BLaER1 (cell line): ENCODE measurements around the gene CDH23.

Experiments
- H3K27ac ChIP-seq: shearing (Covaris generic); formaldehyde crosslinking; 2 replicates; pipeline ENCODE4 v1.8.1; 2022
- H3K27me3 ChIP-seq: shearing (Covaris generic); formaldehyde crosslinking; 2 replicates; pipeline ENCODE4 v1.8.1; 2022
- H3K36me3 ChIP-seq: shearing (Covaris generic); formaldehyde crosslinking; 2 replicates; pipeline ENCODE4 v1.8.1; 2022
- H3K4me1 ChIP-seq: shearing (Covaris generic); formaldehyde crosslinking; 2 replicates; pipeline ENCODE4 v1.8.1; 2022
- H3K4me2 ChIP-seq: shearing (Covaris generic); formaldehyde crosslinking; 2 replicates; pipeline ENCODE4 v1.8.1; 2022
- H3K4me3 ChIP-seq: shearing (Covaris generic); formaldehyde crosslinking; 2 replicates; pipeline ENCODE4 v1.8.1; 2022
- H3K9ac ChIP-seq: shearing (Covaris generic); formaldehyde crosslinking; 2 replicates; pipeline ENCODE4 v1.8.1; 2022
- H3K9me3 ChIP-seq: shearing (Covaris generic); formaldehyde crosslinking; 2 replicates; pipeline ENCODE4 v1.8.1; 2022
- H4K20me1 ChIP-seq: shearing (Covaris generic); formaldehyde crosslinking; 2 replicates; pipeline ENCODE4 v1.8.1; 2022
- Cebpa-rat ChIP-seq: shearing (Covaris generic); IDR thresholded peaks from 2 replicates; pipeline ENCODE4 v1.8.1; 2022

Gene CDH23

GRCh38 chr10:71409516-71410104 is 12.9 kb downstream of the CDH23 start:
- Histone ChIP-seq H3K27ac (no peak overlapping the region), H4K20me1 (no peaks in the 10 kb centered on the region), H3K4me2 (no peak overlapping the region), H3K9ac (no peak overlapping the region), H3K27me3 (no peaks in the 10 kb centered on the region), H3K9me3 (peaks cover 15% of the 10 kb centered on the region), H3K36me3 (no peaks in the 10 kb centered on the region), H3K4me1 (no peaks in the 10 kb centered on the region), H3K4me3 (no peak overlapping the region)
- TF ChIP-seq Cebpa-rat: no peak

DNA sequence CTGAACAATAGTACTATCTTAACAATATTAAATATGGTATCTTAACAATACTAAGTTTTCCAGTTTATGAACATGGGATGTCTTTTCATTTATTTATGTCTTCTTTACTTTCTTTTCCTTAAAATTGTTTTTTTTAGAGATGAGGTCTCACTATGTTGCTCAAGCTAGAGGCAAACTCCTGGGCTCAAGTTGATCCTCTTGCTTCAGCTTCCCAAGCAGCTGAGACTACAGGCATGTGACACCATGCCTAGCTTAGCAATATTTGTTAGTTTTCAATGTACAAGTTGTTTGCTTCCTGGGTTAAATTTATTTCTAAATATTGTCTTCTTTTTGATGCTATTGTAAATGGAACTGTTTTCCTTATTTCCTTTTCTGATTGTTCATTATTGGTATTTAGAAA is 16.9 kb downstream of the CDH23 start:
- no peak for TF ChIP-seq Cebpa-rat
- Histone ChIP-seq H3K27ac (no peak overlapping the region), H3K9ac (no peak overlapping the region), H3K27me3 (no peaks in the 10 kb centered on the region), H3K36me3 (no peaks in the 10 kb centered on the region), H3K4me2 (no peak overlapping the region), H4K20me1 (no peaks in the 10 kb centered on the region), H3K4me1 (no peaks in the 10 kb centered on the region), H3K4me3 (no peak overlapping the region), H3K9me3 (peaks cover 25% of the 10 kb centered on the region)

DNA sequence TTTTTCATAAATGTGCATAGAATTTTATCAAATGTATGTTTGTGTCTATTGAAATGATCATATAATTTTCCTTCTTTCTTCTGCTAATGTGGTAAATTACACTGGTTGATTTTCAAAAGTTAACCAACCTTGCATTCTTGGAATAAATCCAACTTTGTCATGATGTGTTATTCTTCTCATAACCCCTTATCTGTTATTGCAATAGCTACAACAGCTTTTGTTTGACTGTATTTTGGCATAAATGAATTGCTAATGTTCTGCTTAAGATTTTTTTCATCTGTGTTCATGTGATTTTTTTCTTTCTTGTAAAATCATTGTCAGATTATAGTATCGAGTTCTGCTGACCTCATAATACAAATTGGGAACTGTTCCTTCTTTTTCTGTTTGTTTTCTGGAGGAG is 17.6 kb downstream of the CDH23 start:
- no peak overlapping the region for H3K4me3 ChIP-seq
- no peak for TF ChIP-seq Cebpa-rat

DNA sequence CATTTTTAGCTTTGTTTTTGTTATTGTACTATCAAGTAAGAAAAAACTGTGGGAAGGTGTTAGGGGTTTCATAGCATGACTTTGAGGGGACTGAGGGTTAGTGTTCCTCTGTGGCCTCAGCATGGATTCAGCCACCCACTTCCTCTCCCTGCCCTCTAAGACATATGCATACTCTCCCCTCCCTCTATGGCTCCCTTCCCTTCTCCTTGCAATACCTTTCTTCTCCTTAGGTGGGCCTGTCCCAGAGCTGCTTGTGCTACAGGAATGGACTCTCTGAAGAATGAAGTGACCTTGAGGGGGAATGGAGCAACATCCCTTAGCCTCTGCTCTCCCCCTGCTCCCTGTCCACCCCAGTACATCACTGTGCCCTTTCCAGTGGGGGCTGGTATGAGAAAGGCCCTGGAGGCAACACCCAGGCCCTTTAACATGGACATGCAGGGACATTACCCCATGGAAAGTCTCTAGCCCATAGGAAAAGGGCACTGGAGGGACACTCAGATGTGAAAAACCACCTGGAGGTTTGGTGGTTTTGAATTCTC is 22.4 kb downstream of the CDH23 start:
- H3K4me2 ChIP-seq: no peak overlapping the region
- H3K9ac ChIP-seq: no peak overlapping the region
- no peaks in the 10 kb centered on the region for H4K20me1 ChIP-seq
- no peaks in the 10 kb centered on the region for H3K27me3 ChIP-seq
- no peaks in the 10 kb centered on the region for H3K4me1 ChIP-seq
- no peak for TF ChIP-seq Cebpa-rat
- H3K36me3 ChIP-seq: no peaks in the 10 kb centered on the region
- peaks cover 11% of the 10 kb centered on the region; the same call in 1 of the 2 replicates for H3K9me3 ChIP-seq
- no peak overlapping the region for H3K4me3 ChIP-seq
- no peak overlapping the region for H3K27ac ChIP-seq

More for the DNA sequence above, 17.6 kb downstream of the CDH23 start:
- Histone ChIP-seq H3K27me3 (no peaks in the 10 kb centered on the region), H3K4me1 (no peaks in the 10 kb centered on the region), H3K4me2 (no peak overlapping the region), H3K27ac (no peak overlapping the region), H3K36me3 (no peaks in the 10 kb centered on the region), H3K9ac (no peak overlapping the region), H3K9me3 (peaks cover 25% of the 10 kb centered on the region), H4K20me1 (no peaks in the 10 kb centered on the region)

DNA sequence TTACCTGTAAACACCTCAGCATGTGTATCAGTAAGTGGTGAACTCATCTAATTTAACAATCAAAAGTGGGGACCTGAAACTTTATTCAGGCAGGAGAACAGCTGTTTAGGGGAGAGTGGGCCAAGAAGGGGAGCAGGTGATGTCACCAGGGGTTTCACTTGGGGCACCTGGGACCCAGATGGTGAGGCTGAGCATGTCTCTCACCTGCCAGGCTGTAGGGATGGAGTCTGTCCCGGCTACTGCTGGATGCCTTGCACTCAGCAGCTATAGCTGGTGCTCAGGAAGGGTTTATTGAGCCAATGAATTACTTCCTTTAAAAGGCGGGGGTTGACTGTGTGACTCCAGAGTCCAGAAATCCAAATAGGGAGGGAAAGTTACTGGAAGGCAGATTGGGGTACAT is 23.0 kb downstream of the CDH23 start:
- no peaks in the 10 kb centered on the region for H3K36me3 ChIP-seq
- H3K9me3 ChIP-seq: peaks cover 11% of the 10 kb centered on the region; the same call in 1 of the 2 replicates
- no peak overlapping the region for H3K27ac ChIP-seq
- peaks cover under 1% of the 10 kb centered on the region; the same call in 1 of the 2 replicates for H3K4me1 ChIP-seq
- no peak for TF ChIP-seq Cebpa-rat
- H3K4me3 ChIP-seq: no peak overlapping the region
- H3K27me3 ChIP-seq: no peaks in the 10 kb centered on the region
- H3K9ac ChIP-seq: no peak overlapping the region
- no peaks in the 10 kb centered on the region for H4K20me1 ChIP-seq
- H3K4me2 ChIP-seq: no peak overlapping the region

DNA sequence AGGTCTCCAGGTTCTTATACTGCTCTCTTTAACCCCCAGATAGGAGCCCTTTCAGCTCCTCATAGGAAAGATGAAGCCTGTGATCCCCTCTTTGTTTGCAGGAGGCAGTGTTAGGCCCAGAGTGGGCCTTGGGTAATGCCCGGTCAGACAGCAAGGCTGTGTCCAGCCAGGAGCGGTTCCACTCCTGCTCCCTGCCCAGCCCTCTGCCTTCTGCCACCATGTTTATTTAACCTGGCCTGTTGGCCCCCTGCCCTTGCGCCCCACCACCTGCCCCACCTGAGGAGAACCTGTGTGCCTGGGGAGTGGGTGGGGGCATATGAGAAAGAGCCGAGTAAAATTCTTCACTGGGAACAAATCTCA is 24.3 kb downstream of the CDH23 start:
- Histone ChIP-seq H3K27me3 (no peaks in the 10 kb centered on the region), H3K9me3 (peaks cover 11% of the 10 kb centered on the region; the same call in 1 of the 2 replicates), H4K20me1 (no peaks in the 10 kb centered on the region), H3K36me3 (no peaks in the 10 kb centered on the region), H3K4me1 (peaks cover 13% of the 10 kb centered on the region), H3K9ac (no peak overlapping the region), H3K4me2 (no peak overlapping the region), H3K27ac (no peak overlapping the region), H3K4me3 (no peak overlapping the region)
- TF ChIP-seq Cebpa-rat: no peak

GRCh38 chr10:71423250-71423649 is 26.5 kb downstream of the CDH23 start:
- H3K9ac ChIP-seq: no peak overlapping the region
- no peak overlapping the region for H3K27ac ChIP-seq
- H3K27me3 ChIP-seq: no peaks in the 10 kb centered on the region
- no peaks in the 10 kb centered on the region for H4K20me1 ChIP-seq
- H3K9me3 ChIP-seq: peaks cover 2% of the 10 kb centered on the region; the same call in 1 of the 2 replicates
- no peak overlapping the region for H3K4me2 ChIP-seq
- peaks cover 13% of the 10 kb centered on the region for H3K4me1 ChIP-seq
- no peak overlapping the region for H3K4me3 ChIP-seq
- TF ChIP-seq Cebpa-rat: no peak
- no peaks in the 10 kb centered on the region for H3K36me3 ChIP-seq

GRCh38 chr10:71423901-71424300 is 27.2 kb downstream of the CDH23 start:
- H3K9ac ChIP-seq: no peak overlapping the region
- H3K27me3 ChIP-seq: no peaks in the 10 kb centered on the region
- TF ChIP-seq Cebpa-rat: no peak
- H3K9me3 ChIP-seq: no peaks in the 10 kb centered on the region
- no peak overlapping the region for H3K27ac ChIP-seq
- no peak overlapping the region for H3K4me3 ChIP-seq
- H3K4me2 ChIP-seq: no peak overlapping the region
- peaks cover 13% of the 10 kb centered on the region for H3K4me1 ChIP-seq
- H4K20me1 ChIP-seq: no peaks in the 10 kb centered on the region
- no peaks in the 10 kb centered on the region for H3K36me3 ChIP-seq

DNA sequence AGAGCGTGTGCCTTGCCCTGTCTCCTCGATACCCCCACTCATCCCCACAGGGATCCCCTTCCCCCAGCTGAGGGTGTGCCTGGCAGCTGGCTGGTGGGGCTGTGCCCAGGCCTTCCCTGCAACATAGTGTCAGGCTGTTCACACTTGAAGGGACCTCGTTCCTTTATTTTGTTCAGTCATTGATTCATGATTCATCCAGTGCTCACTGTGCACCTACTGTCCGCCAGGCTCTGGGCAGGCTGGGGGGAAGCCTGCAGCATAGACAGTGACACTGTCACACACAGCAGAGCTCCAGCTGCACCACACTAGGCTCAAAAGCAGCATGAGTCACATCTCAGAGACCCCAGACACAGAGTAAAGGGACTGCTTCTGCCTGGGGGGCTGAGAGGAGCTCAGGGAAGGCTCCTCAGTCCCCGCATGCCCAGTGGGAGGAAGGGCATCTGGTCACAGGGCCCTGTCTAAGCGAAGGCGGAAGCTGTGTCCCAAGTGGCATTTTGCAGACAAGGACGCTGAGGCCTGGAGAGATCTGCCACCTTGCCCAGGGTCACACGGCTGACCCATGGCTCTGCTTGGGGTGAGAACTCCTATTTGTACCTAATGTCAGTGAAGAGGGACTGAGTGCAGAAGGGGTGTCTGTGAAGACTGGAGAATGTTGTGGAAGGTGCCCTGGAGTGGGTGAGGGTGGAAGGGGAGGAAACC is 27.9 kb downstream of the CDH23 start:
- Histone ChIP-seq H3K36me3 (no peaks in the 10 kb centered on the region), H3K27me3 (no peaks in the 10 kb centered on the region), H3K9me3 (no peaks in the 10 kb centered on the region), H3K4me1 (peaks cover 13% of the 10 kb centered on the region), H3K27ac (no peak overlapping the region), H3K4me3 (no peak overlapping the region), H3K9ac (no peak overlapping the region), H3K4me2 (peak overlapping the region; percentile 7; the same call in 1 of the 2 replicates), H4K20me1 (no peaks in the 10 kb centered on the region)
- TF ChIP-seq Cebpa-rat: no peak

GRCh38 chr10:71426058-71426605 is 29.4 kb downstream of the CDH23 start:
- no peaks in the 10 kb centered on the region for H3K9me3 ChIP-seq
- no peak for TF ChIP-seq Cebpa-rat
- H3K27ac ChIP-seq: no peak overlapping the region

More at GRCh38 chr10:71426058-71426605, 29.4 kb downstream of the CDH23 start:
- Histone ChIP-seq H3K4me1 (peaks cover 13% of the 10 kb centered on the region), H3K4me3 (no peak overlapping the region), H4K20me1 (no peaks in the 10 kb centered on the region), H3K27me3 (no peaks in the 10 kb centered on the region), H3K4me2 (no peak overlapping the region), H3K9ac (no peak overlapping the region), H3K36me3 (no peaks in the 10 kb centered on the region)
